Measurements from ENCODE around the gene MINK1.

- no peak for TF ChIP-seq CTCF (IDR thresholded peaks at IDR 0.05)
- TF ChIP-seq POLR2A (IDR thresholded peaks at IDR 0.05), result no peak
- no peak for TF ChIP-seq POLR2AphosphoS5 (IDR thresholded peaks at IDR 0.05)
- TF ChIP-seq EP300 (IDR thresholded peaks at IDR 0.05), result no peak
Measured at GRCh38 chr17:4853208-4853671, 20.1 kb downstream of the MINK1 start.

Data from gastroesophageal sphincter (tissue), 3 donors.